Activated naive CD4-positive, alpha-beta T cell (primary cell): Measurements from ENCODE around the gene S100A14.

Source experiments
- DNase-seq, 4 experiments: peaks; one replicate each; lab custom pipeline; 2025; lab: John Stamatoyannopoulos, UW

Gene S100A14

GRCh38 chr1:153638261-153638660, 22.1 kb upstream of the S100A14 start:
- no peak for DNase-seq

- no peak for DNase-seq
Measured at GRCh38 chr1:153636312-153636711, 20.2 kb upstream of the S100A14 start.

- DNase-seq = no peak
Measured at GRCh38 chr1:153635872-153636271, 19.7 kb upstream of the S100A14 start.

GRCh38 chr1:153633754-153634665, 17.9 kb upstream of the S100A14 start, which contains the start of gene CHTOP:
TSS of gene CHTOP (plus strand) at chr1:153634066. CDS start at chr1:153636589, 2,523 bp downstream.
- peak; percentile 88 to 94 (median 92) for DNase-seq

- no peak for DNase-seq
Measured at GRCh38 chr1:153633161-153633753, 17.1 kb upstream of the S100A14 start.

GRCh38 chr1:153631047-153632022, 15.2 kb upstream of the S100A14 start:
- no peak for DNase-seq

- DNase-seq = no peak
Measured at GRCh38 chr1:153630384-153630783, 14.3 kb upstream of the S100A14 start.

GRCh38 chr1:153629971-153630370, 13.8 kb upstream of the S100A14 start:
- DNase-seq = no peak

- no peak for DNase-seq
Measured at GRCh38 chr1:153629343-153629665, 13.2 kb upstream of the S100A14 start.

- DNase-seq = no peak
Measured at GRCh38 chr1:153628638-153629342, 12.7 kb upstream of the S100A14 start.

GRCh38 chr1:153627715-153628626, 11.8 kb upstream of the S100A14 start, which contains the start of gene S100A1:
TSS of gene S100A1 (plus strand) at chr1:153628434. CDS start at chr1:153630522, 2,088 bp downstream.
- no peak for DNase-seq

- no peak for DNase-seq
Measured at GRCh38 chr1:153626904-153627714, 11.0 kb upstream of the S100A14 start, which contains the start of gene S100A13. TSS of gene S100A13 (minus strand) at chr1:153627505. CDS start at chr1:153626472, 1,033 bp downstream.

- DNase-seq = no peak
Measured at GRCh38 chr1:153626477-153626903, 10.4 kb upstream of the S100A14 start.

- DNase-seq = no peak
Measured at GRCh38 chr1:153624965-153625611, 9.0 kb upstream of the S100A14 start.

- no peak for DNase-seq
Measured at GRCh38 chr1:153623101-153623500, 7.0 kb upstream of the S100A14 start.

GRCh38 chr1:153619171-153619570, 3.0 kb upstream of the S100A14 start:
- no peak for DNase-seq

- peak; percentile 9 to 65 (median 26) for DNase-seq
Measured at GRCh38 chr1:153617663-153618062, 1.5 kb upstream of the S100A14 start.

GRCh38 chr1:153616917-153617311, 789 bp upstream of the S100A14 start:
- DNase-seq = no peak

GRCh38 chr1:153615406-153615805, 719 bp downstream of the S100A14 start:
- no peak for DNase-seq
